Stimulated activated effector memory CD8-positive, alpha-beta T cell treated with anti-CD3 and anti-CD28 coated beads, Interleukin-12 subunit alpha, Interleukin-12 subunit beta, amount 100 ng/mL, for 72 hours (primary cell): ENCODE data around the gene ZBTB9.

ENCODE experiments used
- ATAC-seq: fragments of 150-1000 bp; cut with Tn5 transposase; 2 replicates; pipeline ENCODE4 v1.10.0; 2021
- DNase-seq, 2 donors: peaks; one replicate each; pipeline ENCODE4 v3.0.0; 2021 to 2022; ENCODE audit warnings: low spot score in 2 of 2
- H3K27ac Mint-ChIP-seq: one replicate; pipeline ENCODE4 v1.8.0; 2022; ENCODE audit warnings: mild to moderate bottlenecking, mixed read lengths
- H3K36me3 Mint-ChIP-seq: one replicate; pipeline ENCODE4 v1.8.0; 2022; ENCODE audit warnings: mild to moderate bottlenecking, mixed read lengths
- H3K4me1 Mint-ChIP-seq: one replicate; pipeline ENCODE4 v1.8.0; 2022; ENCODE audit warnings: mixed read lengths
- H3K4me3 Mint-ChIP-seq: one replicate; pipeline ENCODE4 v1.8.0; 2022; ENCODE audit warnings: mild to moderate bottlenecking, mixed read lengths
- H3K9me3 Mint-ChIP-seq: one replicate; pipeline ENCODE4 v1.8.0; 2022; ENCODE audit warnings: mixed read lengths

ZBTB9 gene

DNA sequence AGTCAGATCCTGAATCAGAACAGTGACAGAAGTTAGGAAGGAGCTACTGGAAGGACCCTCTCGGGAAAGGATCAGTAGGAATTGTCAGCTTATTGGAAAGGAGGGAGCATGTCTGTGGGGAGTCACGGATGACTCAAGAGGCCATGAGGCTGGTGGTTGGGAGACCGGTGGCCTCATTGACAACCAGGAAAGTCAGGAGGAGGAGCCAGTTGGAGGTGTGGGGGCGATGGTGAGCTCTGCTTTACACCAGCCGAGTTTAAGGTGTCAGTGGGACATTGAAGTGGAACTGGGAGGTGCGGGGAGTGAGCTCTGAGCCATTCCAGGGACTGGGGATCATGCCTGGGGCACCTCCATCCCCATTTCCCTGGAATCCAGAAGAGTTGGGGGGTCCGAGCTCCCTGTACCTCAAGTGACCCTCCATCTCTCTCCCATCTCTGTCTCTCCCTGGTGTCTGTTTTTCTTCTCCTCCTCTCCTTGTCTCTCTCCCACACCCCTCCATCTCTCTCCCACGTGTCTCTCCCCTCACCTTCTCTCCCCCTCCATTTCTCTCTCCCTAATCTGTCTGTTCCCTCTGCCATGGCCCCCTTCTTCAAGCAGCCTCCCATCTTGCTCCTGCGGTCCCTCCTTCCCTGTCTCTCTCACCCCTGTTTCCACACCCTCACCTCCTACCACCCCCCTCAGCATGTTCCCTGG is 14.3 kb upstream of the ZBTB9 start:
- H3K4me3 Mint-ChIP-seq = no peak overlapping the region
- peaks cover 6% of the 10 kb centered on the region for H3K4me1 Mint-ChIP-seq
- peaks cover 82% of the 10 kb centered on the region for H3K36me3 Mint-ChIP-seq
- H3K27ac Mint-ChIP-seq = peak overlapping the region; percentile 79
- ATAC-seq = no peak
- no peaks in the 10 kb centered on the region for H3K9me3 Mint-ChIP-seq
- no peak for DNase-seq

DNA sequence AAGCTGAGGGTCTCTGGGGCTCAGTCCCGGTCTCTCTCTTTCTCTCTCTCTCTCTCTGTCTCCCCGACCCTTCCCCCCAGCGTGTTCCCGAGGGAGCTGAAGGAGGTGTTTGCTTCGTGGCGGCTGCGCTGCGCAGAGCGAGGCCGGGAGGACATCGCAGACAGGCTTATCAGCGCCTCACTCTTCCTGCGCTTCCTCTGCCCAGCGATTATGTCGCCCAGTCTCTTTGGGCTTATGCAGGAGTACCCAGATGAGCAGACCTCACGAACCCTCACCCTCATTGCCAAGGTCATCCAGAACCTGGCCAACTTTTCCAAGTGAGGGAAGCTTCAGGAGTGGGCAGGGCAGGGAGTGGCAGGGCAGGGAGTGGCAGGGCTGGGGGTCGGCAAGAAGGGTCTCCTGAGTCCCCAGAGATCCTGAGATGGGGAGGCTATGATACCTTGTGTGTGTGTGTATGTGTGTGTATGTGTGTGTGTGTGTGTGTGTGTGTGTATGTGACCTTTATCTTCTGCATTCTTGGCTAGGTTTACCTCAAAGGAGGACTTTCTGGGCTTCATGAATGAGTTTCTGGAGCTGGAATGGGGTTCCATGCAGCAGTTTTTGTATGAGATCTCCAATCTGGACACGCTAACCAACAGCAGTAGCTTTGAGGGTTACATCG is 13.6 kb upstream of the ZBTB9 start:
- H3K9me3 Mint-ChIP-seq = no peaks in the 10 kb centered on the region
- peaks cover 6% of the 10 kb centered on the region for H3K4me1 Mint-ChIP-seq
- ATAC-seq (no peak), DNase-seq (no peak)
- peak overlapping the region; percentile 79 for H3K27ac Mint-ChIP-seq
- H3K36me3 Mint-ChIP-seq = peaks cover 82% of the 10 kb centered on the region
- no peak overlapping the region for H3K4me3 Mint-ChIP-seq

DNA sequence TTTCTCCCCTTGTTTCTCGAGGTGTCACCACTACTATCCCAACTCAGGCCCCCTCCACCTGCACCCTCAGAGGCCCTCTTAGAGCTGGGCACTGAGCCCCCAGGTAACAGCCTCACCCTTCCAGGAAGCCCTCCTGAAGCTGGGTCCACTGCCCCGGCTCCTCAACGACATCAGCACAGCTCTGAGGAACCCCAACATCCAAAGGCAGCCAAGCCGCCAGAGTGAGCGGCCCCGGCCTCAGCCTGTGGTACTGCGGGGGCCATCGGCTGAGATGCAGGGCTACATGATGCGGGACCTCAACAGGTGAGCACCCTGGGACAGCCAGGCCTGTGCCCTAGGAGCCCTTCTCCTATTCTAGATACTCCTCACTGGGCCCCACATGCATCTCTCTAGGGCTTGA is 12.9 kb upstream of the ZBTB9 start:
- no peaks in the 10 kb centered on the region for H3K9me3 Mint-ChIP-seq
- no peak overlapping the region for H3K4me3 Mint-ChIP-seq
- H3K4me1 Mint-ChIP-seq = peaks cover 11% of the 10 kb centered on the region
- DNase-seq = no peak
- no peak for ATAC-seq
- H3K36me3 Mint-ChIP-seq = peaks cover 82% of the 10 kb centered on the region
- peak overlapping the region; percentile 79 for H3K27ac Mint-ChIP-seq

DNA sequence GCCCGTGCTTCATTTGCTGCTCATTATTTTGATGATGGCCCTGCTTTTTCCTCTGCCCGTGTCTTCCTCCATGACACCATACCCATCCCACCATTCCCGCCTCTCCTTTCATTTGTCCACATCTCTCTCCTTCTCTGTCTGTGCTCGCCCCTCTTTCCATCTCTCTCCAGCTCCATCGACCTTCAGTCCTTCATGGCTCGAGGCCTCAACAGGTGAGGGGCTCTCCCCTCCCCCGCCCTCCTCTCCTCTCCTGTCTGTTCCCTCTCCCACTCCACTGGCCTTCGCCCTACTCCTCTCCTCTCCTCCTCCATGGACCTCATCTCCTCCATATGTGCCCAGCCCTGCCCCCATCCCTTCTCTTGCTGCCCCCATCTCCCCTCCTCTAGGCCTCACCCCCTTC is 12.1 kb upstream of the ZBTB9 start:
- Mint-ChIP-seq H3K27ac (peak overlapping the region; percentile 79), H3K4me1 (peaks cover 11% of the 10 kb centered on the region), H3K9me3 (no peaks in the 10 kb centered on the region), H3K4me3 (no peak overlapping the region), H3K36me3 (peaks cover 81% of the 10 kb centered on the region)
- ATAC-seq (no peak), DNase-seq (no peak)

DNA sequence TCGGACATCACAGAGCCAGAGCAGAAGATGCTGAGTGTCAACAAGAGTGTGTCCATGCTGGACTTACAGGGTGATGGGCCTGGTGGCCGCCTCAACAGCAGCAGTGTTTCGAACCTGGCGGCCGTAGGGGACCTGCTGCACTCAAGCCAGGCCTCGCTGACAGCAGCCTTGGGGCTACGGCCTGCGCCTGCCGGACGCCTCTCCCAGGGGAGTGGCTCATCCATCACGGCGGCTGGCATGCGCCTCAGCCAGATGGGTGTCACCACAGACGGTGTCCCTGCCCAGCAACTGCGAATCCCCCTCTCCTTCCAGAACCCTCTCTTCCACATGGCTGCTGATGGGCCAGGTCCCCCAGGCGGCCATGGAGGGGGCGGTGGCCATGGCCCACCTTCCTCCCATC is 11.4 kb upstream of the ZBTB9 start:
- Mint-ChIP-seq H3K27ac (peak overlapping the region; percentile 56), H3K4me3 (no peak overlapping the region), H3K9me3 (no peaks in the 10 kb centered on the region), H3K4me1 (peaks cover 14% of the 10 kb centered on the region), H3K36me3 (peaks cover 83% of the 10 kb centered on the region)
- ATAC-seq (no peak), DNase-seq (no peak)

DNA sequence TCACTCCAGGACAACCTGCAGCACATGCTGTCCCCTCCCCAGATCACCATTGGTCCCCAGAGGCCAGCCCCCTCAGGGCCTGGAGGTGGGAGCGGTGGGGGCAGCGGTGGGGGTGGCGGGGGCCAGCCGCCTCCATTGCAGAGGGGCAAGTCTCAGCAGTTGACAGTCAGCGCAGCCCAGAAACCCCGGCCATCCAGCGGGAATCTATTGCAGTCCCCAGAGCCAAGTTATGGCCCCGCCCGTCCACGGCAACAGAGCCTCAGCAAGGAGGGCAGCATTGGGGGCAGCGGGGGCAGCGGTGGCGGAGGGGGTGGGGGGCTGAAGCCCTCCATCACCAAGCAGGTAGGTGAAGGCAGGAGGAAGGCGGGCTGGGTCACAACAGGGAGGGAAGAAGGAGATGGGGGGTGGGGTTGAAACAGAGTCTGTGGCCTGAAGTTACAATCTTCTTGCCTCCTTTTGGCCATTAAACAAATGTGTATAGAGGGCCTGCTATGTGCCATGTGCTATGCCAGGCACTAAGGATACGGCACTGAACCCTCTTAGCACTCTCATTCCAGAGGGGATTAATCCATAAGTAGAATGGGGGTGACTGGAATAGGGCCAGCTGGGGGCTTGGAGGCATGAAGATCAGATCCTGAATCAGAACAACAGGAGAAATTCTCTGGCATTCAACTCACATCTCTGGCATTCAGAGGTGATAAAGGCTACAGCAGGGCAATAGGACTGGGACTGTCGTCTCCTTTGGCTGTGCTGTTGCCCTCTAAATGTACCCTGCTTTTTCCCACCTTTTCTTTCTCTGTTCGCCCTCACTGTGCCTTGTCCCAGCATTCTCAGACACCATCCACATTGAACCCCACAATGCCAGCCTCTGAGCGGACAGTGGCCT is 10.5 kb upstream of the ZBTB9 start:
- no peak for ATAC-seq
- peaks cover 83% of the 10 kb centered on the region for H3K36me3 Mint-ChIP-seq
- H3K4me1 Mint-ChIP-seq = peaks cover 23% of the 10 kb centered on the region

DNA sequence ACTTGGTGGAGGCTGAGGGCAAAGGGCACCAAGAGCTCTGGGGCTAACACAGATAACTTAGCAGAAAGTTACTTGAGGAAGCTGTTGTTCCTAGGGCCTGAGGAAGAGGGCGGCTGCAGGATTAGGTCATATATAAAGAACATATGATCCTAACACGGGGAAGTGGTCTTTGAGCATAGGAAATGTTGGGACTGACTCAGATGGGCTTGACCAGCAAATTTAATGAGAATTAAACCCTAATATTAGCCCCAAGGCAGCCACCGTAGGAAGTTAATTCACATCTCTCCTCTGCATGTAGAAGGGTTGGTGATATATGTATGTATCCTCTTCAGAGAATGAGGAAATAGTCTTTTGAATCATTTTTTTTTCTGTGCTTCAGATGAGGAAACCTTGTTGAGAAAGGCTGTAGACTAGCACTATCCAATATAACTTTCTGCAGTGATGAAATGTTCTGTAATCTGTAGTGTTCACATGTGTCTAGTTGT is 9.2 kb upstream of the ZBTB9 start:
- Mint-ChIP-seq H3K36me3 (peaks cover 73% of the 10 kb centered on the region), H3K4me1 (peaks cover 19% of the 10 kb centered on the region), H3K4me3 (no peak overlapping the region), H3K27ac (peak overlapping the region; percentile 60), H3K9me3 (no peaks in the 10 kb centered on the region)
- DNase-seq = no peak
- ATAC-seq = no peak

More for the DNA sequence above, 10.5 kb upstream of the ZBTB9 start:
- DNase-seq = no peak
- peak overlapping the region; percentile 60 for H3K27ac Mint-ChIP-seq
- no peaks in the 10 kb centered on the region for H3K9me3 Mint-ChIP-seq
- no peak overlapping the region for H3K4me3 Mint-ChIP-seq

DNA sequence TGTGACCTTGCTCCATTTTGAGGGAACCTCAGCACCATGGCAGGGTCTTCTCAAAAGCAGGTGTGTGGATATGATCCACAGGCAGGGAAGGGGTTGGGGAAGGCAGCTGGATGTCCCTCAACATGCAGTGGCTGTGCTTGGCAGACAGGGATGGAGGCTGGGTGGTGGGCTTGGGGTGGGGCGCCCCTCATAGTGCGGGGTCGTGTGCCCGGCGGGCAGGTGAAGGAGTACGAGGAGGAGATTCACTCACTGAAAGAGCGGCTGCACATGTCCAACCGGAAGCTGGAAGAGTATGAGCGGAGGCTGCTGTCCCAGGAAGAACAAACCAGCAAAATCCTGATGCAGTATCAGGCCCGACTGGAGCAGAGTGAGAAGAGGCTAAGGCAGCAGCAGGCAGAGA is 8.0 kb upstream of the ZBTB9 start:
- Mint-ChIP-seq H3K4me1 (peaks cover 19% of the 10 kb centered on the region), H3K36me3 (peaks cover 62% of the 10 kb centered on the region), H3K4me3 (no peak overlapping the region)

DNA sequence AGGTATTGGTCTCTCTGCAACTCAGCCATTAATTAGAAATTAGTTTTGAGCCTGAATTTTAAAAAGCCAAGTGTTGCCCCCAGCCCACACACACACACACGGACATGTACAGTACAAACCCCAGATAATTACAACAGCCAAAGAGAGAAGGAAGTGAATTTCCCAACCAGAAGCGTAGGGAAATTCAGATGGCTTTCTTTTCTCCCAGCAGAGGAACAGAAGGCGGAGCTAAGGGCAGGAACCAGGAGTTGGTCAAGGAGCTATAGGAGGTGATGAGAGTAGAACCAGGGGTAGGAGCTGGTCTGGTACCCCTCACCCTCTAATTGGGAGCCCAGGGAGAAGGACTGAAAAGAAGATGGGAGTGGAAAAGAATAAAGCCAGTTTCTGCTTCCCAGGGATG is 3.9 kb upstream of the ZBTB9 start:
- Mint-ChIP-seq H3K4me3 (no peak overlapping the region), H3K36me3 (peaks cover 62% of the 10 kb centered on the region), H3K4me1 (peaks cover 45% of the 10 kb centered on the region), H3K27ac (no peak overlapping the region), H3K9me3 (no peaks in the 10 kb centered on the region)
- DNase-seq (no peak), ATAC-seq (no peak)

More for the DNA sequence above, 8.0 kb upstream of the ZBTB9 start:
- H3K27ac Mint-ChIP-seq = peak overlapping the region; percentile 84
- H3K9me3 Mint-ChIP-seq = no peaks in the 10 kb centered on the region
- no peak for ATAC-seq
- DNase-seq = no peak

DNA sequence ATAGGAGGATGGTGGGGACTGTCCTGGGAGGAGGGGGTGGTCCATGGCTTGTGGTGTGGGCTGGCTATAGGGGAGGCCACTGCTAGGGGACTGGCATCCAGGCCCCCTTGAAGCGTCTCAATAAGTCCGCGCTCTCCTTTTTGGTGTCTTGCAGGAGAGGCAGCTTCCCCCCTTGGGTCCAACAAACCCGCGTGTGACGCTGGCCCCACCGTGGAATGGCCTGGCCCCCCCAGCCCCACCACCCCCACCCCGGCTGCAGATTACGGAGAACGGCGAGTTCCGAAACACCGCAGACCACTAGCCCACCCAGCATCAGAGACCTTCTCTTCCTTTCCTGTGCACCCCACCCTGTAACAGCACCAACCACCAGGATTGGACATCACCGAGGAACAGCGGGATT is 2.8 kb upstream of the ZBTB9 start:
- Mint-ChIP-seq H3K4me1 (peaks cover 43% of the 10 kb centered on the region), H3K4me3 (no peak overlapping the region), H3K9me3 (no peaks in the 10 kb centered on the region), H3K36me3 (peaks cover 62% of the 10 kb centered on the region), H3K27ac (peak overlapping the region; percentile 89)
- DNase-seq = no peak
- ATAC-seq = no peak

DNA sequence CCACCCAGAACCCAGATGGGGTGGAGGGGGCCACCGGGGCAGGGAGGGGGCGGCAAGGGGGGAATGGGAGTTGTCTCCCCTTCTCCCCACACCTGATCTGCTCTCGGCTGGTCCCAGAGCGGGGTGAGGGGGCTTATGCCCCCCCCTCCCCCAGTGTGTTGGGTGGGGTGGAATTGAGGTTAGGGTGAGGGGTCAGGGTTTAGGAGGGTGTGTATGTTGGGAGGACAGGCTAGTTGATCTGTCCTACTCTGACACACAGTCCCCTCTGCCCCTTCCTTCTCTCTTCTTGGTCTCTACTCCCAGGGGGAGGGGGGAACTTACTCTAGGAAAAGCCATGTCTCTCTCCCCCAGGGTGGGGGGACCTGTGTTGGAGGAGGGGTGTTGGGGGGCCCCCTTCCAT is 1.9 kb upstream of the ZBTB9 start:
- ATAC-seq = no peak
- peaks cover 63% of the 10 kb centered on the region for H3K36me3 Mint-ChIP-seq

DNA sequence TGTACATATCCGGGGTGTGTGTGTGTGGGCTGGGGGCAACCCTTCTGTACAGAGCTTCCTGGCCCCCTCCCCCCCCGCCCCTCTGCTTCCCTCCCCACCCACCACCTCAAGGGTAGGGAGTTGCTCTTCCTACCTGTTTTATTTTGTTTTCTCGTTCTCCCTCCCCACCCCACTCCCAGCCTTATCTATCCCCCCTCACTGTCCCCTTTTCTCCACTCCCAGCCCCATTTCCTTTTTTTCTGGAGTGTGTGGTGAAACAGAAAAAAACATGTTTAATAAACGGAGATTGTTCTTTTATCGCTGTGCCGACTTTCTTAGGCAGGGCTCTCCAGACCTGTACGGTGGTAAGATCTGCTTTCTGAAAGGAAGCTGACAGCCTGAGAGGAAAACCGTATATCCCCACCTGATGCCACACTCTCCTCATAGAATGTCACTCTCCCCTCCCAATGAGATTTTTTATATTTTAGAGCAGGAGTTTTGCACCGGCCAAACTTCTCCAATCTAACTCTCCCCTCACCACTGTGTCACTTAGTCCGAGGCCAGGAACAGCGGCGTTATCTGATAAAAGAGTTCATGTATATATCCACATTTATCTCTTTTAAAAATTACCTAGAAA is 875 bp upstream of the ZBTB9 start:
- DNase-seq = no peak
- no peaks in the 10 kb centered on the region for H3K9me3 Mint-ChIP-seq
- peaks cover 36% of the 10 kb centered on the region for H3K4me1 Mint-ChIP-seq
- ATAC-seq = no peak
- H3K36me3 Mint-ChIP-seq = peaks cover 53% of the 10 kb centered on the region
- H3K27ac Mint-ChIP-seq = peak overlapping the region; percentile 89
- peak overlapping the region; percentile 94 for H3K4me3 Mint-ChIP-seq

More for the DNA sequence above, 1.9 kb upstream of the ZBTB9 start:
- Mint-ChIP-seq H3K27ac (peak overlapping the region; percentile 89), H3K4me3 (peak overlapping the region; percentile 94), H3K9me3 (no peaks in the 10 kb centered on the region), H3K4me1 (peaks cover 43% of the 10 kb centered on the region)
- DNase-seq = no peak

DNA sequence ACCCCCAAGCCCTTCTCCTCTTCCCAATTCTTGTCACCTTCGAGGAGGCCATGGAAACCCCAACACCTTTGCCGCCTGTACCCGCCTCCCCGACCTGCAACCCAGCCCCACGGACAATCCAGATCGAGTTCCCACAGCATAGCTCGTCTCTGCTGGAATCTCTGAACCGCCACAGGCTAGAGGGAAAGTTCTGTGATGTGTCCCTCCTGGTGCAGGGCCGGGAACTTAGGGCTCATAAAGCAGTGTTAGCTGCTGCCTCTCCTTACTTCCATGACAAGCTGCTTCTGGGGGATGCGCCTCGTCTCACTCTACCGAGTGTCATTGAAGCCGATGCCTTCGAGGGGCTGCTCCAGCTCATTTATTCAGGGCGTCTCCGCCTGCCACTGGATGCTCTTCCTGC is 675 bp downstream of the ZBTB9 start:
- peaks cover 47% of the 10 kb centered on the region for H3K36me3 Mint-ChIP-seq
- H3K4me3 Mint-ChIP-seq = peak overlapping the region; percentile 94
- no peak for DNase-seq
- peaks cover 29% of the 10 kb centered on the region for H3K4me1 Mint-ChIP-seq
- peak overlapping the region; percentile 89 for H3K27ac Mint-ChIP-seq
- ATAC-seq = no peak
- H3K9me3 Mint-ChIP-seq = no peaks in the 10 kb centered on the region

DNA sequence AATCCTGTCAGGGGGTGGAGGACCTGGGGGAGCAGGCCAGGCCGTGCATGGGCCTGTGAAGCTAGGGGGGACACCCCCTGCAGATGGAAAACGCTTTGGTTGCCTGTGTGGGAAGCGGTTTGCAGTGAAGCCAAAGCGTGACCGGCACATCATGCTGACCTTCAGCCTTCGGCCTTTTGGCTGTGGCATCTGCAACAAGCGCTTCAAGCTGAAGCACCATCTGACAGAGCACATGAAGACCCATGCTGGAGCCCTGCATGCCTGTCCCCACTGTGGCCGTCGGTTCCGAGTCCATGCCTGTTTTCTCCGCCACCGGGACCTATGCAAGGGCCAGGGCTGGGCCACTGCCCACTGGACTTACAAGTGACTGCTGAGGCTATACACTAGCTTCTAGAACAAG is 1.8 kb downstream of the ZBTB9 start:
- H3K36me3 Mint-ChIP-seq = peaks cover 47% of the 10 kb centered on the region
- no peaks in the 10 kb centered on the region for H3K9me3 Mint-ChIP-seq
- ATAC-seq = no peak
- DNase-seq = no peak
- H3K4me3 Mint-ChIP-seq = no peak overlapping the region
- H3K27ac Mint-ChIP-seq = no peak overlapping the region
- peaks cover 29% of the 10 kb centered on the region for H3K4me1 Mint-ChIP-seq

DNA sequence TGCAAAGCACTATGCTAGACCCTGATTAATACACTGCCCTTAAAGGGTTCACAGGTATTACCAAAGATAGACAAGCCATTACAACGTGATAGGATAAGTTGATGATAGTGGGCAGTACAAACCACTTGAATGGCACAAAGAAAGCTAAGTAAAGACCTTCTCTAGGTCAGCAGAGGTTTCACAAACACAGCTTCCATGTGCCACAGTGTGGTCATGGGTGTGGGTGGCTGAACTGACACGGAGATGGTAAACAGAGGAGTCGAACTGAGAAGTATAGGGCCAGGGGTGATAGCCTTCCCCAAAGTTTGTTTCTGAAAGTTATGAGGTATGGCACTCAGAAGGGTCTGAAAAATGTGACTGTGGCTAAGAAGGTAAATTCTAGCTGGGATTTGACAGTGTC is 4.3 kb downstream of the ZBTB9 start:
- Mint-ChIP-seq H3K27ac (no peak overlapping the region), H3K4me3 (no peak overlapping the region), H3K9me3 (no peaks in the 10 kb centered on the region), H3K36me3 (peaks cover 35% of the 10 kb centered on the region), H3K4me1 (peaks cover 14% of the 10 kb centered on the region)
- DNase-seq = no peak
- ATAC-seq = no peak
